Muscle of arm (tissue), 12 donors: ENCODE measurements around the gene SCYL3. TPM values are rescaled to one million over a fixed set of nuclear protein-coding genes. Genes with fewer than 3 reads are reported as not detected.
"Not testable (repeated sequence)": the region's sequence is repeated elsewhere in the genome, so short reads cannot be mapped to it uniquely, and the experiment has no call there.

Experiments used
- DNase-seq: peaks from one replicate; pipeline ENCODE4 v3.0.0-alpha.2; 2013
- polyA plus RNA-seq, 12 donors: library from polyadenylated mRNA; unstranded; fragments of 120-200 nt; gene quantifications; one replicate each; pipeline ENCODE4 v1.2.1, GENCODE V29; 2013; ENCODE audit not compliant: insufficient read length in 12 of 12

Gene SCYL3
- polyA plus RNA-seq, 12 donors, result 8.4 to 14.3 (median 10.3) TPM; not detected in 1

GRCh38 chr1:169873582-169874199 lies 20.0 kb downstream of the SCYL3 start:
- DNase-seq, result no peak

GRCh38 chr1:169872906-169873305 lies 20.8 kb downstream of the SCYL3 start:
- DNase-seq, result no peak

- not testable (repeated sequence) for DNase-seq
Observed at GRCh38 chr1:169871988-169872387, 21.7 kb downstream of the SCYL3 start.

GRCh38 chr1:169869426-169869825 lies 24.3 kb downstream of the SCYL3 start:
- DNase-seq, result no peak

- no peak for DNase-seq
Observed at GRCh38 chr1:169868978-169869377, 24.7 kb downstream of the SCYL3 start.

- peak; percentile 23 for DNase-seq
Observed at GRCh38 chr1:169867012-169867675, 26.6 kb downstream of the SCYL3 start.

GRCh38 chr1:169866577-169866976 lies 27.1 kb downstream of the SCYL3 start:
- no peak for DNase-seq

GRCh38 chr1:169864531-169864930 lies 29.2 kb downstream of the SCYL3 start:
- not testable (repeated sequence) for DNase-seq

GRCh38 chr1:169860750-169861149 lies 32.9 kb downstream of the SCYL3 start:
- no peak for DNase-seq

- DNase-seq, result no peak
Observed at GRCh38 chr1:169860187-169860586, 33.5 kb downstream of the SCYL3 start.

GRCh38 chr1:169859001-169859400 lies 34.7 kb downstream of the SCYL3 start:
- DNase-seq, result no peak

- no peak for DNase-seq
Observed at GRCh38 chr1:169858467-169858866, 35.2 kb downstream of the SCYL3 start.

GRCh38 chr1:169853341-169853740 lies 40.4 kb downstream of the SCYL3 start:
- DNase-seq, result peak; percentile 57

- no peak for DNase-seq
Observed at GRCh38 chr1:169849346-169850022, 44.2 kb downstream of the SCYL3 start.

GRCh38 chr1:169848456-169848855 lies 45.2 kb downstream of the SCYL3 start:
- DNase-seq, result no peak

GRCh38 chr1:169844941-169845608 lies 48.6 kb downstream of the SCYL3 start:
- no peak for DNase-seq

- no peak for DNase-seq
Observed at GRCh38 chr1:169838942-169839341, 54.8 kb downstream of the SCYL3 start.

GRCh38 chr1:169836198-169836597 lies 57.5 kb downstream of the SCYL3 start:
- no peak for DNase-seq

- no peak for DNase-seq
Observed at GRCh38 chr1:169835647-169836046, 58.0 kb downstream of the SCYL3 start.

GRCh38 chr1:169834869-169835268 lies 58.8 kb downstream of the SCYL3 start:
- no peak for DNase-seq

- DNase-seq, result no peak
Observed at GRCh38 chr1:169833179-169833901, 60.4 kb downstream of the SCYL3 start.

- no peak for DNase-seq
Observed at GRCh38 chr1:169829671-169830070, 64.0 kb downstream of the SCYL3 start.
